ENCODE data around the gene FEZ2. TPM values are rescaled to one million over a fixed set of nuclear protein-coding genes. Genes with fewer than 3 reads are reported as not detected.

FEZ2 gene
- total RNA-seq, 1 experiment from 2014 or later: 22.2 TPM

DNA sequence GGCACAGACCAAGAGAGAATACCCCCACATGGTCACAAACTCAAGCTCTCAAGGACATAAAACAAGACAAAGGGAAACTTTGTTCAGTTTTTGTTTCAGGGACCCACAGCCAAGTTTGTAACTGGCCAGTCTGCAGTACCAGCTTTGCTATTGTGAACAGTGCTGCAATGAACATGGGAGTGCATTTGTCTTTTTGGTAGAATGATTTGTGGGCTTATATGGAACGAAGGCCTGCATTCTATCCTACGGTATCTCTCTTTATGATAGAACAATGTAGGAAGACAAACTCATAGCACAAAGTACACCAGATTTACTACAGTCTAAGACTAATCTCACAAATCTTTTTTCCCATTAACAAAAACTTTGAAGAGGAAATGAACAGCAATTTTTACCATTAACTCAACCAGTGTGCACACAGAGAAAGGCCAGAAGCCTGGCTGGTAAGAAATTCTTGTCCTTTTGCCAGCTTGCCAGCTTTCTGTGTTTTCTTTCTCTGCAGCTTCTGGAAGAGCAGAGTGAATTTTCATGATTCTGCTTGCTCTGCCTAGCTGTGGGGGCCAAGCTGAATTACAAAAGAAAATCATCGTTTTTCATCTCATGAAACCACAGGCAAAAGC, 37.1 kb upstream of the FEZ2 start:
- Mint-ChIP-seq H3K27ac (no peak overlapping the region), H3K4me3 (no peak overlapping the region), H3K9me3 (peaks cover 30% of the 10 kb centered on the region), H3K4me1 (0 out of 2 replicates have a peak, but pooled peaks cover 4% of the 10 kb centered on the region), H3K27me3 (ENCODE audit: low read depth) (no peaks in the 10 kb centered on the region; the same call in 1 of the 2 replicates), H3K36me3 (peaks cover 14% of the 10 kb centered on the region)
- no peak for DNase-seq (ENCODE audit: low spot score)
- ChIA-PET POLR2A (no interaction called here), CTCF (no interaction called here)
- no peak for ATAC-seq
- no peak for TF ChIP-seq FOXP1 (CRISPR knock-in tag; IDR thresholded peaks at IDR 0.05; ENCODE audit: borderline replicate concordance)
- TF ChIP-seq, protein P1, sequence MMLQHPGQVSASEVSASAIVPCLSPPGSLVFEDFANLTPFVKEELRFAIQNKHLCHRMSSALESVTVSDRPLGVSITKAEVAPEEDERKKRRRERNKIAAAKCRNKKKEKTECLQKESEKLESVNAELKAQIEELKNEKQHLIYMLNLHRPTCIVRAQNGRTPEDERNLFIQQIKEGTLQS (CRISPR knock-in tag; conservative IDR thresholded peaks at IDR 0.05): no peak
- TF ChIP-seq, protein P2, sequence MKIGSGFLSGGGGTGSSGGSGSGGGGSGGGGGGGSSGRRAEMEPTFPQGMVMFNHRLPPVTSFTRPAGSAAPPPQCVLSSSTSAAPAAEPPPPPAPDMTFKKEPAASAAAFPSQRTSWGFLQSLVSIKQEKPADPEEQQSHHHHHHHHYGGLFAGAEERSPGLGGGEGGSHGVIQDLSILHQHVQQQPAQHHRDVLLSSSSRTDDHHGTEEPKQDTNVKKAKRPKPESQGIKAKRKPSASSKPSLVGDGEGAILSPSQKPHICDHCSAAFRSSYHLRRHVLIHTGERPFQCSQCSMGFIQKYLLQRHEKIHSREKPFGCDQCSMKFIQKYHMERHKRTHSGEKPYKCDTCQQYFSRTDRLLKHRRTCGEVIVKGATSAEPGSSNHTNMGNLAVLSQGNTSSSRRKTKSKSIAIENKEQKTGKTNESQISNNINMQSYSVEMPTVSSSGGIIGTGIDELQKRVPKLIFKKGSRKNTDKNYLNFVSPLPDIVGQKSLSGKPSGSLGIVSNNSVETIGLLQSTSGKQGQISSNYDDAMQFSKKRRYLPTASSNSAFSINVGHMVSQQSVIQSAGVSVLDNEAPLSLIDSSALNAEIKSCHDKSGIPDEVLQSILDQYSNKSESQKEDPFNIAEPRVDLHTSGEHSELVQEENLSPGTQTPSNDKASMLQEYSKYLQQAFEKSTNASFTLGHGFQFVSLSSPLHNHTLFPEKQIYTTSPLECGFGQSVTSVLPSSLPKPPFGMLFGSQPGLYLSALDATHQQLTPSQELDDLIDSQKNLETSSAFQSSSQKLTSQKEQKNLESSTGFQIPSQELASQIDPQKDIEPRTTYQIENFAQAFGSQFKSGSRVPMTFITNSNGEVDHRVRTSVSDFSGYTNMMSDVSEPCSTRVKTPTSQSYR (CRISPR knock-in tag; IDR thresholded peaks at IDR 0.05): no peak
- TF ChIP-seq ZNF317 (CRISPR knock-in tag; IDR thresholded peaks at IDR 0.05; ENCODE audit: borderline replicate concordance, low read depth): no peak
- TF ChIP-seq TEAD4 (CRISPR knock-in tag; IDR thresholded peaks at IDR 0.05): no peak
- TF ChIP-seq, protein P3, sequence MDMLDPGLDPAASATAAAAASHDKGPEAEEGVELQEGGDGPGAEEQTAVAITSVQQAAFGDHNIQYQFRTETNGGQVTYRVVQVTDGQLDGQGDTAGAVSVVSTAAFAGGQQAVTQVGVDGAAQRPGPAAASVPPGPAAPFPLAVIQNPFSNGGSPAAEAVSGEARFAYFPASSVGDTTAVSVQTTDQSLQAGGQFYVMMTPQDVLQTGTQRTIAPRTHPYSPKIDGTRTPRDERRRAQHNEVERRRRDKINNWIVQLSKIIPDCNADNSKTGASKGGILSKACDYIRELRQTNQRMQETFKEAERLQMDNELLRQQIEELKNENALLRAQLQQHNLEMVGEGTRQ (CRISPR knock-in tag; IDR thresholded peaks at IDR 0.05): no peak
- TF ChIP-seq FOXJ3 (CRISPR knock-in tag; IDR thresholded peaks at IDR 0.05; ENCODE audit: borderline replicate concordance): no peak
- no peak for TF ChIP-seq JAZF1 (CRISPR knock-in tag; IDR thresholded peaks at IDR 0.05)
- TF ChIP-seq GABPB1 (CRISPR knock-in tag; IDR thresholded peaks at IDR 0.05): no peak
- TF ChIP-seq ZNF263 (CRISPR knock-in tag; IDR thresholded peaks at IDR 0.05; ENCODE audit: low read depth): no peak
- TF ChIP-seq GRHL2 (CRISPR knock-in tag; IDR thresholded peaks at IDR 0.05; ENCODE audit: insufficient replicate concordance, severe bottlenecking): no peak
- TF ChIP-seq, protein P4, sequence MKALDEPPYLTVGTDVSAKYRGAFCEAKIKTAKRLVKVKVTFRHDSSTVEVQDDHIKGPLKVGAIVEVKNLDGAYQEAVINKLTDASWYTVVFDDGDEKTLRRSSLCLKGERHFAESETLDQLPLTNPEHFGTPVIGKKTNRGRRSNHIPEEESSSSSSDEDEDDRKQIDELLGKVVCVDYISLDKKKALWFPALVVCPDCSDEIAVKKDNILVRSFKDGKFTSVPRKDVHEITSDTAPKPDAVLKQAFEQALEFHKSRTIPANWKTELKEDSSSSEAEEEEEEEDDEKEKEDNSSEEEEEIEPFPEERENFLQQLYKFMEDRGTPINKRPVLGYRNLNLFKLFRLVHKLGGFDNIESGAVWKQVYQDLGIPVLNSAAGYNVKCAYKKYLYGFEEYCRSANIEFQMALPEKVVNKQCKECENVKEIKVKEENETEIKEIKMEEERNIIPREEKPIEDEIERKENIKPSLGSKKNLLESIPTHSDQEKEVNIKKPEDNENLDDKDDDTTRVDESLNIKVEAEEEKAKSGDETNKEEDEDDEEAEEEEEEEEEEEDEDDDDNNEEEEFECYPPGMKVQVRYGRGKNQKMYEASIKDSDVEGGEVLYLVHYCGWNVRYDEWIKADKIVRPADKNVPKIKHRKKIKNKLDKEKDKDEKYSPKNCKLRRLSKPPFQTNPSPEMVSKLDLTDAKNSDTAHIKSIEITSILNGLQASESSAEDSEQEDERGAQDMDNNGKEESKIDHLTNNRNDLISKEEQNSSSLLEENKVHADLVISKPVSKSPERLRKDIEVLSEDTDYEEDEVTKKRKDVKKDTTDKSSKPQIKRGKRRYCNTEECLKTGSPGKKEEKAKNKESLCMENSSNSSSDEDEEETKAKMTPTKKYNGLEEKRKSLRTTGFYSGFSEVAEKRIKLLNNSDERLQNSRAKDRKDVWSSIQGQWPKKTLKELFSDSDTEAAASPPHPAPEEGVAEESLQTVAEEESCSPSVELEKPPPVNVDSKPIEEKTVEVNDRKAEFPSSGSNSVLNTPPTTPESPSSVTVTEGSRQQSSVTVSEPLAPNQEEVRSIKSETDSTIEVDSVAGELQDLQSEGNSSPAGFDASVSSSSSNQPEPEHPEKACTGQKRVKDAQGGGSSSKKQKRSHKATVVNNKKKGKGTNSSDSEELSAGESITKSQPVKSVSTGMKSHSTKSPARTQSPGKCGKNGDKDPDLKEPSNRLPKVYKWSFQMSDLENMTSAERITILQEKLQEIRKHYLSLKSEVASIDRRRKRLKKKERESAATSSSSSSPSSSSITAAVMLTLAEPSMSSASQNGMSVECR (CRISPR knock-in tag; IDR thresholded peaks at IDR 0.05; ENCODE audit: borderline replicate concordance): no peak
- TF ChIP-seq, protein P5, sequence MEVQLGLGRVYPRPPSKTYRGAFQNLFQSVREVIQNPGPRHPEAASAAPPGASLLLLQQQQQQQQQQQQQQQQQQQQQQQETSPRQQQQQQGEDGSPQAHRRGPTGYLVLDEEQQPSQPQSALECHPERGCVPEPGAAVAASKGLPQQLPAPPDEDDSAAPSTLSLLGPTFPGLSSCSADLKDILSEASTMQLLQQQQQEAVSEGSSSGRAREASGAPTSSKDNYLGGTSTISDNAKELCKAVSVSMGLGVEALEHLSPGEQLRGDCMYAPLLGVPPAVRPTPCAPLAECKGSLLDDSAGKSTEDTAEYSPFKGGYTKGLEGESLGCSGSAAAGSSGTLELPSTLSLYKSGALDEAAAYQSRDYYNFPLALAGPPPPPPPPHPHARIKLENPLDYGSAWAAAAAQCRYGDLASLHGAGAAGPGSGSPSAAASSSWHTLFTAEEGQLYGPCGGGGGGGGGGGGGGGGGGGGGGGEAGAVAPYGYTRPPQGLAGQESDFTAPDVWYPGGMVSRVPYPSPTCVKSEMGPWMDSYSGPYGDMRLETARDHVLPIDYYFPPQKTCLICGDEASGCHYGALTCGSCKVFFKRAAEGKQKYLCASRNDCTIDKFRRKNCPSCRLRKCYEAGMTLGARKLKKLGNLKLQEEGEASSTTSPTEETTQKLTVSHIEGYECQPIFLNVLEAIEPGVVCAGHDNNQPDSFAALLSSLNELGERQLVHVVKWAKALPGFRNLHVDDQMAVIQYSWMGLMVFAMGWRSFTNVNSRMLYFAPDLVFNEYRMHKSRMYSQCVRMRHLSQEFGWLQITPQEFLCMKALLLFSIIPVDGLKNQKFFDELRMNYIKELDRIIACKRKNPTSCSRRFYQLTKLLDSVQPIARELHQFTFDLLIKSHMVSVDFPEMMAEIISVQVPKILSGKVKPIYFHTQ (CRISPR knock-in tag; IDR thresholded peaks at IDR 0.05): no peak
- TF ChIP-seq, protein P6, sequence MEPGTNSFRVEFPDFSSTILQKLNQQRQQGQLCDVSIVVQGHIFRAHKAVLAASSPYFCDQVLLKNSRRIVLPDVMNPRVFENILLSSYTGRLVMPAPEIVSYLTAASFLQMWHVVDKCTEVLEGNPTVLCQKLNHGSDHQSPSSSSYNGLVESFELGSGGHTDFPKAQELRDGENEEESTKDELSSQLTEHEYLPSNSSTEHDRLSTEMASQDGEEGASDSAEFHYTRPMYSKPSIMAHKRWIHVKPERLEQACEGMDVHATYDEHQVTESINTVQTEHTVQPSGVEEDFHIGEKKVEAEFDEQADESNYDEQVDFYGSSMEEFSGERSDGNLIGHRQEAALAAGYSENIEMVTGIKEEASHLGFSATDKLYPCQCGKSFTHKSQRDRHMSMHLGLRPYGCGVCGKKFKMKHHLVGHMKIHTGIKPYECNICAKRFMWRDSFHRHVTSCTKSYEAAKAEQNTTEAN (CRISPR knock-in tag; IDR thresholded peaks at IDR 0.05): no peak
- no peak for TF ChIP-seq ZNF121 (CRISPR knock-in tag; IDR thresholded peaks at IDR 0.05)

All from WTC11 (cell line).